22Rv1 (cell line): ENCODE data around the gene EMP1.

Source experiments
- H3K27ac ChIP-seq: fragments of 450-650 bp; 2 replicates; pipeline ENCODE4 v1.5.1; 2017
- ZFX ChIP-seq: fragments of 450-650 bp; IDR thresholded peaks from 2 replicates; pipeline ENCODE4 v1.6.1; 2017; ENCODE audit warnings: antibody characterized with exemption, borderline replicate concordance
- TF ChIP-seq, protein P1 (sequence below): fragments of 450-650 bp; IDR thresholded peaks from 2 replicates; pipeline ENCODE4 v1.5.1; 2017; ENCODE audit warnings: mild to moderate bottlenecking

The EMP1 gene

DNA sequence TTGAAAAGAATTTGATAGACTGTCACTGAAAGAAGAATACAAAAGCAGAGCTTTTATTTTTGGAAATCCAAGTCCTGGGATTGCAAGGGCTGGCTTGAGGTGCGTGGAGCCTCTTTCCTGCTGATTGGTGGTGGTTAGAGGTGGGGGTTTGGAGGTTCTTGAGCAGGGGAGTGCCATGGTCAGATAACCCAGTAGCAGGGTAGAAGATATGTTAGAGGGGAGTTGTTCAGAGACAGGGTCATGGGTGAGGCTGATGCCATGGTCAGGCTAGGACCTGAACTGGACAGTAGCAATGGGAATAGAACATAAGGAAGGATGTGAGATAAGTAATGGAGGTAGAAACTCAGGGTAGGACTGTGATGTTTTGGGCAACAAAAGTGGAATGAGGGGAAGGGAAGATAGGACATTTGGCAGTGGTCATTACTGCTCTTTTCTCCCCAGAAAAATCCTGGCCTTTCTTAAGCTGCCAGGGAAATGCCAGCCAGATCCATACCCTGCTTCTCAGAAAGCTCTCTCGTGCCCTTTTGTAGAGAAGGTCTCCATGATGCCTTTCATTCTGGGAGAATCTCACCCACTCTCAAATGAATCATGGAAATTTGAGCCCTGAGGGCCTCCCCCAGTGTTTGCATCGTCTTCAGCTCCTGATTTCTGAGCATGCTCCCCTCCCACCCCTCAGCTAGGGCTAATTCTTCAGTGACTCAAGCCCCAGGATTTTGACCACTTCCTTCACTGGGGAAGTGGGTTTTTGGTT, 9.5 kb downstream of the EMP1 start:
- H3K27ac ChIP-seq, result no peak overlapping the region

DNA sequence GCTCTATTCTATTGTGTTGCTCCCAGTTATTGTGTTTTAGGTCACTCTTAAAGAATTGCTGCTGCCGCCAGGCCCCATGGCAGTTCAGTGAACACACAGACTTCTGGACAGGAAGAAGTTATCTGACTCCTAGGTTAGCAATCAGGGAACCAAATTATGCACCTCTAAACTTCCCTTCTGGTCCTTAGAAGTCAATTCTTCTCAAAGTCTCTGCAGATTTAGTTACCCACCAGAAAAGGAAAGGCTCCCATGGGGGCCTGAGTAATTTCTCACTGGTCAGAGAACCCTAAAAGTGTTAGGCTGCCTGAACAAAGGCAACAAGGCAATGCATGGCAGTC, 10.0 kb downstream of the EMP1 start:
- H3K27ac ChIP-seq, result no peak overlapping the region

More for the DNA sequence above, 9.5 kb downstream of the EMP1 start:
- TF ChIP-seq ZFX, result no peak
- TF ChIP-seq, protein P1, sequence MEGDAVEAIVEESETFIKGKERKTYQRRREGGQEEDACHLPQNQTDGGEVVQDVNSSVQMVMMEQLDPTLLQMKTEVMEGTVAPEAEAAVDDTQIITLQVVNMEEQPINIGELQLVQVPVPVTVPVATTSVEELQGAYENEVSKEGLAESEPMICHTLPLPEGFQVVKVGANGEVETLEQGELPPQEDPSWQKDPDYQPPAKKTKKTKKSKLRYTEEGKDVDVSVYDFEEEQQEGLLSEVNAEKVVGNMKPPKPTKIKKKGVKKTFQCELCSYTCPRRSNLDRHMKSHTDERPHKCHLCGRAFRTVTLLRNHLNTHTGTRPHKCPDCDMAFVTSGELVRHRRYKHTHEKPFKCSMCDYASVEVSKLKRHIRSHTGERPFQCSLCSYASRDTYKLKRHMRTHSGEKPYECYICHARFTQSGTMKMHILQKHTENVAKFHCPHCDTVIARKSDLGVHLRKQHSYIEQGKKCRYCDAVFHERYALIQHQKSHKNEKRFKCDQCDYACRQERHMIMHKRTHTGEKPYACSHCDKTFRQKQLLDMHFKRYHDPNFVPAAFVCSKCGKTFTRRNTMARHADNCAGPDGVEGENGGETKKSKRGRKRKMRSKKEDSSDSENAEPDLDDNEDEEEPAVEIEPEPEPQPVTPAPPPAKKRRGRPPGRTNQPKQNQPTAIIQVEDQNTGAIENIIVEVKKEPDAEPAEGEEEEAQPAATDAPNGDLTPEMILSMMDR, result no peak

DNA sequence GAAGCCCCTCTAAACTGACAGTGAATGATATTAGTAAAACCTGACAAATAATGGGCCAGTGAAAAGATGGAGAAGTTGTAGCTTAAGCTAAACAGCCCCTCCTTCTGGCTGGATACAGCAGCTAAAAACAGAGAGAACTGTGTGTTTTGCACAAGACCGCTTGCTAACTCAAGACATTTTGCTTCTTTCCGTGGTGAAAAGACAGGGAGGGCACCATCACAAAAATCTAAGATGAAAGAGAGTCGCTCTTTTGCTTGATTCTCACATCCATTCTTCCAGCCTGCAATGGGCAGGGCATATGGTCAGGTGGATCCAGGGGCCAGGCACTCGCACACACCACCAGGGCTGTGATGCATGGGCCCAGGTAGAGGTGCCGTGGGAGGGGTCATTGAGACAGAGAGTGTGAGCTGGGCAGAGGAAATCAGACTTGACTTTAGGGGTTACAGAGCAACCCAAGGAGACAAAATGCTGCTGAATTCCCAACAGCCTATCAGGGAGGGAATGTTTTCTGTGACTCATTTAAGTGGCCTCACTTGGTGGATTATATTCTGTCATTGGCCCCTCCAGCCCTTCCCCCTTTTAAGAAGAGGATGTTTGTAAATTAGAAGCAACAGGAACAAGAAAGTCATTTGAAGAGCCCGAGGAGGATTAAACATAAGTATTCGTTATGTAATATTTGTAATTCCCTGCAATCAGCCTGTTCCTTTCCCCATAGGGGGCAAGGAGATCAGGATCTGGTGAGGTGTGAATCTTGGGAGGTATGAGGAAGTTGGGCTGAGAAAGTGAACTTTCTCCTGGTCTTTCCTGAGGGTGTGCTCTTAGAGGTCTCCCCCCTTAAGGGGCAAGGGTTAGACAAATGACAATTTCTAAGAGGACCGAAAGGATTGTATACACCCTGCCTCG, 12.3 kb downstream of the EMP1 start:
- H3K27ac ChIP-seq, result no peak overlapping the region
- TF ChIP-seq ZFX, result no peak
- TF ChIP-seq, protein P1, result peak; percentile 85

More for the DNA sequence above, 10.0 kb downstream of the EMP1 start:
- TF ChIP-seq, protein P1, result no peak
- no peak for TF ChIP-seq ZFX

DNA sequence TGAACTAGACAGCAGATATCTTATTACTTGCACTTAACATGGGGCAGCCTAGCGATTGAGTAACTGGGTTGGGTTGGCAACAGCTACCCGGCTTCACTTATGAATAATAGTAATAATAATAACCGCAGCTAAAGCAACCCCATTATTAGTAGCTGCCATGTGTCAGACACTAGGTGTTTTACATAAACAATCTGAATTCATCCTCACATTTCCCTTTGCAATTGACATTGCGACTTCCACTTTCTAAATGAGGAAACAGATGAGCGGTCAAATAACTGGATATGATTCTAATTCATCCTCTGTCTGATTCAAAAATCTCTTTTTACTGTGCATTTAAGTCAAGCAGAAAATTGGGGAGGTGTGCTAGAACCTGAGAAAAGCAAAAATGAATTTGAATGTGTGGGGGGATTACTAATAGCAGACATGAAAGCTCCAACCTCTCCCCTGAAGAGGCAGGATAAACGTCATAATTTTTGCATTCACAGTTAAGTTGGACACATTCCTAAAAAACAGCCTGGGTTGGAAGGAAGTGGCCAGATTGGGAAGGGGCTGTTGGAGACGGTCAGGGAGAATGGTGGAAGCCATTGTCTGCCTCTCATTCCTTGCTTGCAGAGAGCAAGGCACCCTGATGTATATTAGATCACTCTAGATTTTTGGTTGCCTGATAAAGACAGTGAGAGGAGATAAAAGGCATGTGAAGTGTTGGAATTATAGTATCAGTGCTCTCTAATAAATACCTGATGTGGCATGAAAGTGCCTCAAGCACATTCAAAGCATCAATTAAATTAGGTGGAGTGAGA, 13.1 kb downstream of the EMP1 start:
- no peak overlapping the region for H3K27ac ChIP-seq
- no peak for TF ChIP-seq ZFX
- TF ChIP-seq, protein P1, result no peak

DNA sequence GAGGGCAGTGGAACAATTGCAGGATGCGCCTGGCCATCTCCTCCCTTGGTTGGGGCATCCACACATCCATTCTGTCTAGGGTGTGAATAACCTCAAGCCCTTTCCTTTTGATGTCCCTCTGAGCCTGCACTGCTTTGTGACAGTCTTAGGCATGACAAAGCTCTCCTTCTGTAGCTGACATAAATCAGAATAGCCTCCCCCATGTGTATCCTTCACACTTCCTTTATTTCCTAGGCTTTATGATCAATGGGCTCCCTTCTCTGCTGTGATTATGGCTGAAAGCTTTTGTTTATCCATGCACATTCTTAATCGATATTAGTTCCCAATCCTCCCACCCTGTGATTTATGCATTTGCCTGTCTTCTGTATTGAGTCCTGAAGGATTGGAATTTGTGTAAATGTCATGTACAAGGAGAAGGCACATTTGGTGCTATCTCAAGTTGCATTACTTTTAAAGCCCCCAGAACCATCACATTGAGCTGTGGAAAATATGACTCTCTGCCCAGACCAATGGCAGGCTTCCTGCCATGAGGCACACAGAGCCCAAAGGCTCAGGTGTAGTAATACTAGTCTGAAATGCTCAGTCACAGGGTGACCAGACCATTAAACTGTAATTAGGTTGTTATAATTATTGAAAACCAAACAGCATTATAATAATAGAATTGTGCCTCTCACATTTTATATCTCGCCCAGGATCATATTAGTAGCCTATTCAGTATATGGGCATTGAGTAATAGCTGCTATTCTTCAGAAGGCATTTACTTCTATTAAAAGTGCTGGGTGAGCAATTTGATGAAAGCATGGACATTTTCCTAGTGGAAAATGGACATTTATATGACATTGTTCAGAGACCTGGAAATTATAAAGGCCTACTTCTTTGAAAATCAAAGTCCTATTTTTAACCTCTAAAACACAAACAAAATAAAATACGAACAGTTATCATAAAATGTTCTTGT, 14.0 kb downstream of the EMP1 start:
- TF ChIP-seq ZFX, result no peak
- TF ChIP-seq, protein P1, result no peak
- no peak overlapping the region for H3K27ac ChIP-seq

DNA sequence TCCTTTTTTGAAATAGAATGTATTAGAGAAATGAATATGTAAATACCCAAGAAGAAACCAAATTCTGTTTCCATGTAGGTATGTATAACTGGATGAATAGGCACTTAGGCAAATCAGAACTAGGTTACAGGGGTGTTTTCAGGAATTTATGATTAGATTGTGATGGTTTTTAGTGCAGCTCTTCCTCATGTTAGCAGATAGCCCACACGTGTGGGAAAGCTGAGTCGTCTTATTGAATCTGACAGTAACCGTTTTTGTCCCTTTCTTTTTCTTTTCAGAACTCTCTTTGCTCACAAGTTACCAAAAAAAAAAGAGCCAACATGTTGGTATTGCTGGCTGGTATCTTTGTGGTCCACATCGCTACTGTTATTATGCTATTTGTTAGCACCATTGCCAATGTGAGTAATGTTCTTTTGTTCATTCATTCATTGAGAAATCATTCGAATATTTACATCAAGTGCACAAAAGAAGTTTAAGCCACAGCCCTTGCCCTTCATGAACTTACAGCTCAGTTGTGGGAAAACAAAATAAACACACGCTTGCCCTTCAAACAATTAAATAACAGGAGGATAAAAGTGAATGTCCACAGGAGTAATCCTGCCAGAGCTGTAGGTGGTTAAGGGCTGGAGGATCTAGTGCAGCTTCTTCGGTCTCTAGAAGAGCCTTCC, 14.8 kb downstream of the EMP1 start:
- H3K27ac ChIP-seq, result no peak overlapping the region
- TF ChIP-seq, protein P1, result no peak
- TF ChIP-seq ZFX, result no peak
